ENCODE measurements around the gene SGPL1. TPM values are rescaled to one million over a fixed set of nuclear protein-coding genes. Genes with fewer than 3 reads are reported as not detected.
A peak's percentile ranks its signal among the peaks of the same experiment; 100 is the strongest.

The SGPL1 gene
- total RNA-seq, 1 experiment from 2014 or later, result 52.6 TPM

DNA sequence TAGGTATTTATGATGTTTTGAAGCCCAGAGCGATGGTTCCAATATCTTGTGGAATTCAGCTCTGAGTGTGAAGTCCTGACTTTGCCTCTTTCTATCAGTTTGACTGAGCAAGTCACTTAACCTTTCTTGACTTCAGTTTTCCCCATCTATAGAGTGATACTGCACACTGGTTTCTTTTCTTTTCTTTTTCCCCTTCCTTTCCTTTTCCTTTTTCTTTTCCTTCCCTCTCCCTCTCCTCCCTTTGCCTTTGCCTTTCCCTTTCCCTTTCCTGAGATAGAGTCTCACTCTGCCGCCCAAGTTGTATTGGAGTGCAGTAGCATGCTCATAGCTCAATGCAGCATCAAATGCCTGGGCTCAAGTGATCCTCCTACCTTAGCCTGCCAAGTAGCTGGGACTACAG is 20.6 kb downstream of the SGPL1 start:
- Histone ChIP-seq H3K4me1 (ENCODE audit: insufficient read depth, low read length) (no peaks in the 10 kb centered on the region), H2AK5ac (ENCODE audit: insufficient read length, low read length) (no peak overlapping the region), H3K79me2 (ENCODE audit: insufficient read depth, low read length) (peaks cover 6% of the 10 kb centered on the region; the same call in 1 of the 2 replicates), H4K20me1 (ENCODE audit: control insufficient read depth, insufficient read depth, insufficient read length) (no peaks in the 10 kb centered on the region), H3K56ac (ENCODE audit: insufficient read length, low read depth, low read length) (no peak overlapping the region), H3K23me2 (ENCODE audit: insufficient read length, low read depth, low read length, poor library complexity, severe bottlenecking) (no peaks in the 10 kb centered on the region), H3K23ac (ENCODE audit: insufficient read length, low read depth, low read length) (no peak overlapping the region), H2BK20ac (ENCODE audit: low read depth, low read length, poor library complexity, severe bottlenecking) (no peak overlapping the region), H4K91ac (ENCODE audit: insufficient read length, low read depth, low read length) (no peak overlapping the region), H2BK12ac (ENCODE audit: insufficient read length, low read depth, low read length) (no peak overlapping the region), H2BK15ac (ENCODE audit: low read depth, low read length) (no peak overlapping the region), H3K9ac (ENCODE audit: extremely low read depth, insufficient read length, low read length) (no peak overlapping the region), H3K18ac (ENCODE audit: insufficient read length, low read depth, low read length) (no peak overlapping the region), H3K79me1 (ENCODE audit: insufficient read depth, low read depth, low read length, poor library complexity, severe bottlenecking) (no peaks in the 10 kb centered on the region), H3T11ph (ENCODE audit: low read length) (no peak overlapping the region), H2AFZ (ENCODE audit: low read length) (no peak overlapping the region), H2BK120ac (ENCODE audit: low read depth, low read length, poor library complexity, severe bottlenecking) (no peak overlapping the region), H3K27ac (ENCODE audit: insufficient read length, low read depth, low read length) (no peak overlapping the region), H3K4me2 (ENCODE audit: insufficient read depth, insufficient read length, low read length) (no peak overlapping the region), H3K9me3 (ENCODE audit: control insufficient read depth, low read depth, low read length) (no peaks in the 10 kb centered on the region), H3K27me3 (ENCODE audit: insufficient read depth, low read length) (no peaks in the 10 kb centered on the region), H2BK5ac (ENCODE audit: insufficient read length, low read length) (no peak overlapping the region), H3K14ac (ENCODE audit: insufficient read depth, low read length) (no peak overlapping the region), H4K8ac (replicated peaks; ENCODE audit: insufficient read length, low read depth, low read length) (no peak overlapping the region), H4K5ac (ENCODE audit: insufficient read length, low read depth, low read length) (no peak overlapping the region), H3K4ac (ENCODE audit: low read depth, low read length) (no peak overlapping the region)
- TF ChIP-seq, protein P1, sequence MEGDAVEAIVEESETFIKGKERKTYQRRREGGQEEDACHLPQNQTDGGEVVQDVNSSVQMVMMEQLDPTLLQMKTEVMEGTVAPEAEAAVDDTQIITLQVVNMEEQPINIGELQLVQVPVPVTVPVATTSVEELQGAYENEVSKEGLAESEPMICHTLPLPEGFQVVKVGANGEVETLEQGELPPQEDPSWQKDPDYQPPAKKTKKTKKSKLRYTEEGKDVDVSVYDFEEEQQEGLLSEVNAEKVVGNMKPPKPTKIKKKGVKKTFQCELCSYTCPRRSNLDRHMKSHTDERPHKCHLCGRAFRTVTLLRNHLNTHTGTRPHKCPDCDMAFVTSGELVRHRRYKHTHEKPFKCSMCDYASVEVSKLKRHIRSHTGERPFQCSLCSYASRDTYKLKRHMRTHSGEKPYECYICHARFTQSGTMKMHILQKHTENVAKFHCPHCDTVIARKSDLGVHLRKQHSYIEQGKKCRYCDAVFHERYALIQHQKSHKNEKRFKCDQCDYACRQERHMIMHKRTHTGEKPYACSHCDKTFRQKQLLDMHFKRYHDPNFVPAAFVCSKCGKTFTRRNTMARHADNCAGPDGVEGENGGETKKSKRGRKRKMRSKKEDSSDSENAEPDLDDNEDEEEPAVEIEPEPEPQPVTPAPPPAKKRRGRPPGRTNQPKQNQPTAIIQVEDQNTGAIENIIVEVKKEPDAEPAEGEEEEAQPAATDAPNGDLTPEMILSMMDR (conservative IDR thresholded peaks at IDR 0.05), result no peak
- peaks cover 13 to 24% (median 22%) of the 10 kb centered on the region in 3 experiments; a peak in 6 of 7 replicates for H3K36me3 Mint-ChIP-seq (ENCODE audit: insufficient read depth in 1 of 3, low read depth in 3 of 3)
- H3K27me3 Mint-ChIP-seq (ENCODE audit: low read depth), result no peaks in the 10 kb centered on the region
- no peak for DNase-seq
- peak overlapping the region in 1 of 3 experiments; percentile 18; a peak in 1 of 7 replicates for H3K27ac Mint-ChIP-seq
- peaks cover 0 to 3% of the 10 kb centered on the region in 2 experiments; a peak in 3 of 5 replicates for H3K9me3 Mint-ChIP-seq
- WGBS (ENCODE audit: extremely low coverage, insufficient read length, low lambda C conversion rate), result no CpG with 5 or more reads among the region's 2 CpGs
- no peaks in the 10 kb centered on the region for H3K4me1 Mint-ChIP-seq
- H3K4me3 Mint-ChIP-seq, result no peak overlapping the region
